ES-I3 (cell line): Measurements from ENCODE around the gene GGT5.

Experiments
- H3K36me3 ChIP-seq: 2 replicates; pipeline ENCODE4 v1.6.1; 2013; ENCODE audit warnings: mild to moderate bottlenecking, low read length, control low read depth, moderate library complexity; ENCODE audit not compliant: insufficient read depth
- H3K4me1 ChIP-seq: 2 replicates; pipeline ENCODE4 v1.6.1; 2013; ENCODE audit warnings: mild to moderate bottlenecking, control low read depth, low read length; ENCODE audit not compliant: insufficient read depth
- H3K9ac ChIP-seq: 2 replicates; pipeline ENCODE4 v1.6.1; 2013; ENCODE audit warnings: low read depth, mild to moderate bottlenecking, low read length, moderate library complexity
- H3K9me3 ChIP-seq: 2 replicates; pipeline ENCODE4 v1.6.1; 2013; ENCODE audit warnings: mild to moderate bottlenecking, low read length, moderate library complexity; ENCODE audit not compliant: control insufficient read depth, insufficient read depth

GGT5 gene

DNA sequence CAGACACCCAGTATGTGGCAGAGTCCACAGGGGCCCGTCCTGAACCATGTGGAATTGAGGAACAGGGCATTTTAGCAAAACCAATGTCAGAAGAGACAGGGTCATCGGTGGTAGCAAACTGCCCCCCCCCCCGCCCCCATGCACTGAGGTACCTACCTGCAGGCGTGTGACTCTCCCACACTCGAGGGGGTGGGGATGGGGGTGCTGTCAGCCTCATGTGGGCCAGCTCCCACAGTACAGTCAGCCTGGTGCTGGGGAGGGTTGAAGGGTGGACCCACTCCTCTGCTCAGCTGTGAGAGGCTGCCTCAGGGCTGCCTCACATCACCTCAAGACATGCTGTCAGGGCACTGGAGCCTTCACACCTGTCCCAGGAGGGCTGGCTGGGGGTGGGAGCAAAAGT is 74.2 kb downstream of the GGT5 start:
- H3K4me1 ChIP-seq = no peaks in the 10 kb centered on the region
- H3K9me3 ChIP-seq = no peaks in the 10 kb centered on the region
- H3K36me3 ChIP-seq = no peaks in the 10 kb centered on the region
- H3K9ac ChIP-seq = no peak overlapping the region

DNA sequence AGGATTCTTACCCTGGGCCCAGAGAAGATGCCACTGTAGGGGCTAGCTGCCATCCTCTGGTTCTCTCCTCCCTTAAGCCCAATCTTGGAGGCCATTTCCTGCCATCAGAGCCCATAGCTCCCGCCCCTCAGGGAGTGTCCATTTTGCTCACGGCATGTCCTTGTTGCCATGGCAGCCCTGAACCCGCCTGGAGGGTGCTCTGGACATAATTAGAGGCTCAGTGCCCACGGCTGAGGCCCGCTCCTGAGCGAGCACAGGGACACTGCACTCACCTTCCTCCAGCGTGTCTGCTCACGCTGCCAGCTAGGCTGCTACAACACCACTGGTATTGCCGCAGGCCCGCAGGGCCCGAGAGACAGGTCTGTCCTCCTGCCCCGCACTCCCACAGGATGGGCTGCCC is 74.7 kb downstream of the GGT5 start:
- H3K9me3 ChIP-seq = no peaks in the 10 kb centered on the region
- H3K36me3 ChIP-seq = 0 out of 2 replicates have a peak, but pooled peaks cover 3% of the 10 kb centered on the region
- no peaks in the 10 kb centered on the region for H3K4me1 ChIP-seq
- H3K9ac ChIP-seq = no peak overlapping the region
